Tibial artery (tissue), 4 donors: ENCODE measurements around the gene ISG20L2.

Source experiments
- DNase-seq, 2 donors: peaks; one replicate each; pipeline ENCODE4 v3.0.0-alpha.2; 2019
- H3K27ac ChIP-seq, 2 donors: fragments of 200-600 bp; sonication (generic) in 1 of 2; 1 replicate in 1 of 2; 2 replicates in 1 of 2; pipeline ENCODE4 v1.5.1; 2018 to 2019; ENCODE audit warnings: mild to moderate bottlenecking in 1 of 2
- H3K27me3 ChIP-seq, 2 donors: fragments of 200-600 bp; sonication (generic) in 1 of 2; one replicate each; pipeline versions ENCODE4 v1.5.1 to v1.6.0; 2016 to 2019
- H3K36me3 ChIP-seq, 3 donors: fragments of 200-600 bp; sonication (generic) in 2 of 3; one replicate each; pipeline ENCODE4 v1.5.1; 2016 to 2019; ENCODE audit warnings: mild to moderate bottlenecking in 2 of 3
- H3K4me1 ChIP-seq, 4 donors: fragments of 200-600 bp; sonication (generic) in 2 of 4; 1 replicate in 3 of 4; 2 replicates in 1 of 4; pipeline ENCODE4 v1.5.1; 2016 to 2019
- H3K4me3 ChIP-seq, 2 donors: fragments of 200-600 bp; sonication (generic) in 1 of 2; 1 replicate in 1 of 2; 2 replicates in 1 of 2; pipeline ENCODE4 v1.5.1; 2018 to 2019; ENCODE audit warnings: mild to moderate bottlenecking in 2 of 2
- H3K9me3 ChIP-seq, 3 donors: fragments of 200-600 bp; sonication (generic) in 1 of 3; one replicate each; pipeline ENCODE4 v1.5.1; 2016 to 2019
- intact Hi-C: fragments of 100-400 bp; cut with DNase I; formaldehyde crosslinking; loops from one replicate; pipeline ENCODE4 v1.15.0; 2023; ENCODE audit warnings: low total_unique reads
- TF ChIP-seq, protein P1 (sequence below), 2 experiments: fragments of 200-600 bp in 1 of 2; fragments of 450-650 bp in 1 of 2; IDR thresholded peaks; one replicate each; pipeline ENCODE4 v1.5.1; 2017 to 2019; ENCODE audit warnings: antibody characterized with exemption in 2 of 2, mild to moderate bottlenecking in 1 of 2, moderate library complexity in 1 of 2

ISG20L2 gene

GRCh38 chr1:156772728-156773497 is 44.3 kb upstream of the ISG20L2 start:
- intact Hi-C loops, result no loop called here
- peak in 1 of 2 donors; percentile 46 for DNase-seq
- H3K4me3 ChIP-seq, result no peak overlapping the region

GRCh38 chr1:156772222-156772621 is 43.7 kb upstream of the ISG20L2 start:
- Histone ChIP-seq H3K4me3 (no peak overlapping the region), H3K36me3 (peaks cover 0 to 22% (median 8%) of the 10 kb centered on the region in 3 donors), H3K4me1 (peaks cover 0 to 67% (median 47%) of the 10 kb centered on the region in 4 donors), H3K27me3 (no peaks in the 10 kb centered on the region), H3K27ac (no peak overlapping the region), H3K9me3 (no peaks in the 10 kb centered on the region)
- no peak for DNase-seq
- intact Hi-C loops, result no loop called here
- TF ChIP-seq, protein P1, sequence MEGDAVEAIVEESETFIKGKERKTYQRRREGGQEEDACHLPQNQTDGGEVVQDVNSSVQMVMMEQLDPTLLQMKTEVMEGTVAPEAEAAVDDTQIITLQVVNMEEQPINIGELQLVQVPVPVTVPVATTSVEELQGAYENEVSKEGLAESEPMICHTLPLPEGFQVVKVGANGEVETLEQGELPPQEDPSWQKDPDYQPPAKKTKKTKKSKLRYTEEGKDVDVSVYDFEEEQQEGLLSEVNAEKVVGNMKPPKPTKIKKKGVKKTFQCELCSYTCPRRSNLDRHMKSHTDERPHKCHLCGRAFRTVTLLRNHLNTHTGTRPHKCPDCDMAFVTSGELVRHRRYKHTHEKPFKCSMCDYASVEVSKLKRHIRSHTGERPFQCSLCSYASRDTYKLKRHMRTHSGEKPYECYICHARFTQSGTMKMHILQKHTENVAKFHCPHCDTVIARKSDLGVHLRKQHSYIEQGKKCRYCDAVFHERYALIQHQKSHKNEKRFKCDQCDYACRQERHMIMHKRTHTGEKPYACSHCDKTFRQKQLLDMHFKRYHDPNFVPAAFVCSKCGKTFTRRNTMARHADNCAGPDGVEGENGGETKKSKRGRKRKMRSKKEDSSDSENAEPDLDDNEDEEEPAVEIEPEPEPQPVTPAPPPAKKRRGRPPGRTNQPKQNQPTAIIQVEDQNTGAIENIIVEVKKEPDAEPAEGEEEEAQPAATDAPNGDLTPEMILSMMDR (IDR thresholded peaks at IDR 0.05), result no peak

More at GRCh38 chr1:156772728-156773497, 44.3 kb upstream of the ISG20L2 start:
- peaks cover 0 to 71% (median 47%) of the 10 kb centered on the region in 4 donors for H3K4me1 ChIP-seq
- no peak overlapping the region for H3K27ac ChIP-seq
- peaks cover 0 to 22% (median 8%) of the 10 kb centered on the region in 3 donors for H3K36me3 ChIP-seq
- H3K9me3 ChIP-seq, result no peaks in the 10 kb centered on the region
- no peaks in the 10 kb centered on the region for H3K27me3 ChIP-seq
- TF ChIP-seq, protein P1 (IDR thresholded peaks at IDR 0.05), result no peak

- TF ChIP-seq, protein P1 (IDR thresholded peaks at IDR 0.05), result no peak
- peaks cover 0 to 22% (median 8%) of the 10 kb centered on the region in 3 donors for H3K36me3 ChIP-seq
- peak overlapping the region; percentile 95 to 97 for H3K27ac ChIP-seq
- intact Hi-C loops, result no loop called here
- DNase-seq, result no peak
- H3K4me3 ChIP-seq, result peak overlapping the region; percentile 82 to 96
- peaks cover 0 to 62% (median 45%) of the 10 kb centered on the region in 4 donors for H3K4me1 ChIP-seq
- no peaks in the 10 kb centered on the region for H3K27me3 ChIP-seq
- H3K9me3 ChIP-seq, result no peaks in the 10 kb centered on the region
Measured at GRCh38 chr1:156768610-156769295, 40.2 kb upstream of the ISG20L2 start.

DNA sequence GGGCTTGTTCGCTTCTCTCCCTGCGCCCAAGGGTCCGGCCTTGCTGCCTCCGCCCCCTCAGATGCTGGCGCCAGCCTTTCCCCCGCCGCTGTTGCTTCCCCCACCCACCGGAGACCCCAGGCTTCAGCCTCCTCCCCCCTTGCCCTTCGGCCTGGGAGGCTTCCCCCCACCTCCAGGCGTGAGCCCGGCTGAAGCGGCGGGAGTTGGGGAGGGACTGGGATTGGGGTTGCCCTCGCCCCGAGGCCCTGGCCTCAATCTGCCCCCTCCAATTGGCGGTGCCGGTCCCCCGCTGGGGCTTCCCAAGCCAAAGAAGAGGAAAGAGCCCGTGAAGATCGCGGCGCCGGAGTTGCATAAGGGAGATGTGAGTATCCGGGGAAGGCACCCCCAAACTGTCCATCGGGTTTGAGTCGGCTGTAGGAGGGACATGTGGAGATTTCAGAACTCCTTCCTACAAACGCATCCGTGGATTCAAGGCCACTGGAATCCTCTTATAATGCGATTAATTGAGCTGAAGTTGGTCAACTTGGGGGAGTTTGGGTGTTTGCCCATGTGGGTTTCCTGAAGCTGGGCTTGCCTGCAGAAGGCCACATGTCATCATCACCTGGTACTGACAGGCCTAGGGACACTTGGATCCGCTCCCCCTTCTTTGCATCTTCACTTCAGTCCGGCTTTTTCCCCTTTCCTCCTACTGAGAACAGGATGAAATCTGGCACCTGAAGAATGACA is 39.5 kb upstream of the ISG20L2 start:
- H3K36me3 ChIP-seq, result peaks cover 0 to 17% (median 8%) of the 10 kb centered on the region in 3 donors
- TF ChIP-seq, protein P1 (IDR thresholded peaks at IDR 0.05), result no peak
- intact Hi-C loops, result no loop called here
- no peaks in the 10 kb centered on the region for H3K9me3 ChIP-seq
- H3K27ac ChIP-seq, result peak overlapping the region; percentile 95 to 97
- no peaks in the 10 kb centered on the region for H3K27me3 ChIP-seq
- H3K4me3 ChIP-seq, result peak overlapping the region; percentile 82 to 96
- H3K4me1 ChIP-seq, result peaks cover 0 to 54% (median 42%) of the 10 kb centered on the region in 4 donors
- peak in 1 of 2 donors; percentile 76 for DNase-seq

GRCh38 chr1:156767101-156767878 is 38.7 kb upstream of the ISG20L2 start, which contains the start of gene PRCC:
Gene PRCC, plus strand, starts transcription at chr1:156767535. Its CDS starts 237 bp downstream, at chr1:156767772.
- Histone ChIP-seq H3K36me3 (peaks cover 0 to 17% (median 8%) of the 10 kb centered on the region in 3 donors), H3K9me3 (no peaks in the 10 kb centered on the region), H3K27me3 (no peaks in the 10 kb centered on the region), H3K4me1 (peaks cover 0 to 48% (median 38%) of the 10 kb centered on the region in 4 donors), H3K27ac (peak within 1 kb of the TSS; percentile 95 to 97), H3K4me3 (peak within 1 kb of the TSS; percentile 82 to 96)
- TF ChIP-seq, protein P1 (IDR thresholded peaks at IDR 0.05), result no peak
- intact Hi-C loops, result no loop called here
- peak; percentile 99 for DNase-seq
